ENCODE measurements around the gene OTUB2.

OTUB2 gene

DNA sequence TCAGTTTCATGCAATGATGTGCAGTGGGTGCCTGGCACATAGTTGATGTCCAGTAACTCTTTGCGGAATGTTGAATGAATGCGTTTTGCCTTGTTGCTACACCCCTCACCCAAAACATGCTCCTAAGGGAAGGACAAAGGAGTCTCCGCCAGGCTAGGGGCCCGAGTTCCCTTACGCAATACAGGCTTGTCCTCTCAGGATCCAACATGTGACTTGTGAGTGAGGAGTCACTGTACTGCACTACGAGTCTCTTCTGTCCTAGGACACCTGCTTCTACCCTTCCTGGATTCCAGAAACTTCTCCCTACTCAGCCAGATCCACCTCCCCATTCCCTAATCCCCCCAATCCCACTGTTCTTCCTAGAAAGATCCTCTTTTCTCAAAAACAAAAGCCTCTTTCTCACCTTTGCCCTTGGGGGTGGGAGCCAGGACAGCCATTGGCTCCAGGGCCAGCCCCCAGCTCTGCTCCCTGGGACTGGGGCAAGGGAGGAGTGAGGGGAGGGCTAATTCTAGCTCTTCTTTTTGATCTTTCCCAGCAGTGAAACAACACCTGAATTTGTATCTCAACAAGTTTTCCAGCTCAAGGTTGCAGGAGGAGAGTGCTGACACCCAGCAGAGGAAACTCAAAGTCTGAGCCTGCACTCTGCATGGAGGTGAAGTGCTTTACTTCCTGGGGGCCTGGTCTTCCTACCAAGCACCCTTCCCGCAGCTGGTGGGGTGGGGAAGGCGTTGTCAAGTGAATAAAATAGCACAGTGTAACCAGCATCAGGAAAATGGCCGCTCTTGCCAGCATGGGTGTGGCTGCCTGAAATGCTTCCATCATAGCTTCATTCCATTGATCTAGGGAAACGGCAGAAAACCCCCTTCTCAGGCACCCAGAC is 3.4 kb upstream of the OTUB2 start:
- no peak for DNase-seq

DNA sequence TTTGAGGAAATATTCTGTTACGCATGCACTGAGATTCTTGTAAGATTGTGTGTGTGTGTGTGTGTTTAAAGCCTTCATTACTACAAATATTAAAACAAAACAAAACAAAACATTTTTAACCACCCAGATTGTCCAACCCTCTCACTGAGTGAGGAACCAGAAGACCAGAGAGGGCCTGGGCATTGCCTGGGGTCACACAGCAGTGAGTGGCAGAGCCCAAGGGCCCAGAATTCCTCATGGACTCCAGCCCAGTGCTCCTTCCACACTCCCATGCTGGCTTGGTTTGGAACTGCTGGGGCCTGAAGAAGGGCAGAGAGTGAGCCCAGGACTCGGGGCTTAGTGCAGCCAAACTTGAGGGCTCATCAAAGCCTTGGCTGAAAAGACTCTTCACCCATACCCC is 1.6 kb upstream of the OTUB2 start:
- DNase-seq: no peak

DNA sequence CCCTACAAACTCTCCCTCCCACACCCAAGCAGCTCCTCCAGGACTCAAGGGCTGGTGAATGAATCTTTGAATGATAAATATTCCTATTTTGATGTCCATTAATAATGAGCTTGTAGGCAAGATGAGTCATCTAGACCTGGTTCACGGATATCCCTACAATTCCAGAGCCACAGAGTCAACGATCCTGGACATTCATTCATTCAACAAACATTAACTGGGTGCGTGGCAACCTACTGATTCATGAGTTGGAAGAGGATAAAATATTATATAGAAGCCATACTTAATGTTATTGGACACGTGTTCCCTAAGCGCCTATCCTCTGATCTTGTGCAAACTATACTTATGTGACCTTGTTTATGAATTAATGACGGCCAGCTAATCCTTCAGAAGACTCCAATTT is 420 bp upstream of the OTUB2 start:
- no peak for DNase-seq

DNA sequence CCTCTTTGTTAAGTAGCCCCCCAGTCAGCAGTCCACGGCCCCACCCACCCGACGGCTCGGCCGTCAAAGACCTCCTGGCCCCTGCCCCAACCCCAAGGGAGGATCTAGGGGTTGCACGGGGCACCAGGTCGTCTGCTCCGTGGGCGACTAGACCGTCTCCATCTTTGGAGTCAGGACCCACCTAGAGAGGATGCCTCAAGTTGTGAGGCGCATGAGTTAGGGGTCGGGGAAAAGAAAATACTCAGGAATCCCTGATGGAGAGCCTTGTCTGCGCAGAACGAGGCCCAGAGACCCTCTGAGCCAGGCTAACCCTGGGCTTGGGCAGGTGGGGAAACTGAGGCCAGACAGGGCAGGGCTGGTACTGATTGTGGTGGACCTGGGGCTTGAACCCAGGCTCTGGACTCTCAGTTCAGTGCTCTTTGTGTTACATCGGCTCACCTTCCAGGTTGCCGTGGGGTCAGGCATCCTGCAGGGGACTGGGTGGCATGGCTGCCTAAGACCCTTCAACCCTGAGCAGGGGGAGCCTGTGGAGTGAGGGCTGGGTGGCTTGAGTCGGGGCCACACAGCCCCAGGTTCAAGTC is 839 bp downstream of the OTUB2 start:
- no peak for DNase-seq

DNA sequence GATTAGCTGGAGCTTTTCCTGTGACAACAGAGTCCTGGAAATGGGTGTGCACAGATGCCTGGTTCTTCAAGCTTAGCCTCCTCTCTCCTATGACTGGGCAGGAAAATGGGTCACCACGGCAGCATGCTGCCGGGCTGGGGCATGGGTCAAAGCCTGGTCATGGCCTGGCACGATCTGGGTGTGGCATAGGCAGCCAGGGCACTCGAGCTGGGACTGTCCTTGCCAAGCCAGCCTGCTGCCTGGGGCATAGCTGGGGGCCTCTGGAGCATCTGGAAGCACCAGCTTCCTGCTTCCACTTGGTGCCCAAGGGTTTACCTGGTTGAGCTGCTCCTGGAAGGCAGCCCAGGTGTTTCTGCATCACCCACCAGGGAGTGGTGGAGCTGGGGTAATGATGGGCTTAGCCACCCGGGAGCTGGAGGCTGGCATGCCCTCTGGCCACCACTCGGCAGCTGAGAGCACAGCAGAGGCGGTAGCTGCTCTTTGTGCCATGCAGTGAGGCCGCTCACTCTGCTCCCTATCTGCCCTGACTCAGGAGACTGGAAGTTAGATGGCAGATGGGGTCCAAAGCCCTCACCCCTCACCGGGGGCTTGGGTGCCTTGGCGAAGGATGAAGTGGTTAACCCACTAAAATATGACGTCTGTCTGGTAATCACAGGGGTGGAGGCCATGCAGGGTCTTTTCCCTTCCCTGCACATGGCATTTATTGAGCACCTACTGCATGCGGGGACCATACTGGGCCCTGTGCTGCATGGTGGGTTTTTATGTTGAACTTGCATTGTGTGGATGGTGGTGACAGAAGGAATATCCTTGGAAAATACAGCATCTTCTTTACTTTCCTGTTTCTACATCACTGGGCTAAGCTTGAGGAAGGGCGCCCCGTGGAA is 1.7 kb downstream of the OTUB2 start:
- DNase-seq: no peak

DNA sequence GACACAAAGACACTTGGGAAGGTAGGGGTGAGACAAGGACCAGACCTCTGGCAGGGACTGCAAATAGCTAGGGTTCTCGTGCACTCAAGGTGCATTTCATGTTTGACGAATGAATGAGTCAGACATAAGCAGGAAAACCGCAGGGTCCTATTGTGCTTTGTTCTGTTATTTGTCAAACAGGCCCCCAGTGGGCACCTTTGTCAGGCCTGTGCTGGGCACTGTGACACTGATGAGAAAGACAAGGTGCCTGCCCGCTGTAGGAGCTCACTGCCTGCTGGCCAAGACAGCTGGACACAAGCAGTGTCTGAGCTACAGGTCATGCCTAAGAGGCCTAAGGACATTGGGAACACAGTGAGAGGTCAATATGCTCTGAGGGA is 2.3 kb downstream of the OTUB2 start:
- no peak for DNase-seq

DNA sequence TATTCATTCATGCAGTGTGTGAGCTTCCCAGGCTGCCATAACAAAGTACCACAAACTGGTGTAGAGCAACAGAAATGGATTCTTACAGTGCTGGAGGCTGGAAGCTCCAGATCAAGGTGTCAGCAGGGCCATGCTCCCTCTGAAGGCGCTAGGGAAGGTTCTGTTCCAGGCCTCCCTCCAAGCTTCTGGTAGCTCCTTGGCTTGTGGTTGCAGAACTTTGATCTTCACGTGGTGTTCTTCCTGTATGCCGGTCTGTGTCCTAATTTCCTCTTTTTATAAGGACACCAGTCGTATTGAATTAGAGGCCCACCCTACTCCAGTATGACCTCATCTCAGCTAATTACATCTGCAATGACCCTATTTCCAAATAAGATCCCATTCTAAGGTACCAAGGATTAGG is 3.1 kb downstream of the OTUB2 start:
- peak; percentile 5 for DNase-seq

DNA sequence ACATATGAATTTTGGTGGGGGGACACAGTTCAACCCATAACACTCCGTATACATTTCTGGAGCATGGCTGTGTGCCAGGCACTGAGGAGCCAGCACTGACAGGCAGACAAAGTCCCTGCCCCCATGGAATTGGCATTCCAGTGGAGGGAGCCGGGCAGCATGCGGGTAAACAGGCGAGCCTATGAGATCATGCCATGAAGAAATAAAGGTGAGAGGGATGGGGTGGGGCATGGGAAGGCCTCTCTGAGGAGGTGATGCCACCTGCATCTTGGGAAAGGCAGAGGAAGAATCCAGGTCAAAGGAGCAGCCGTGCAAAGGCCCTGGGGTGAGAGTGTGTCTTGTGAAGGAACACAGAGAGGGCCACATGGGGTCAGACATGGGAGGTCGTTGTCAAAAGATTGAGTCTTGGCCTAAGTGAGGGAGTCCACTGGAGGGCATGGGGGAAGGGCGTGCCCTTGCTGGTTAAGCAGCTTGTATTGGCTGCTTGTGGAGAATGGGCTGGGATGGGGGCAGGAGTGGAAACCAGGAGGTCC is 3.6 kb downstream of the OTUB2 start:
- DNase-seq: no peak

DNA sequence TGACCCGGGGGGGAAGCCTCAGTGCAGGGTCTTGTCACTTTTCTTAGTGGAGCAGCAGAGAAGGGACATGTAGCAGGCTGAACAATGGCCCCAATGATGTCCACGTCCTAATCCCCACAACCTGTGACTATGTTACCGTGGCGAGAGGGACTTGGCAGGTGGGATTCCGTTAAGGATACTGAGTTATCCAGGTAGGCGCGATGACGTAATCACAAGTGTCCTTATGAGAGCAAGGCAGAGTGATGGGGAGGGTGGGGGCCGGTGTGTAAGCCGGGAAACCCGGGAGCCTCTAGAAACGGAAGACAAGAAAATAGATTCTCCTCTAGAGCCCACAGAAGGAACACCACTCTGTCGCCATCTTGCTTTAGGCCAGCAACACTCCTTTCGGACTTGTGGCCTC is 4.4 kb downstream of the OTUB2 start:
- no peak for DNase-seq

DNA sequence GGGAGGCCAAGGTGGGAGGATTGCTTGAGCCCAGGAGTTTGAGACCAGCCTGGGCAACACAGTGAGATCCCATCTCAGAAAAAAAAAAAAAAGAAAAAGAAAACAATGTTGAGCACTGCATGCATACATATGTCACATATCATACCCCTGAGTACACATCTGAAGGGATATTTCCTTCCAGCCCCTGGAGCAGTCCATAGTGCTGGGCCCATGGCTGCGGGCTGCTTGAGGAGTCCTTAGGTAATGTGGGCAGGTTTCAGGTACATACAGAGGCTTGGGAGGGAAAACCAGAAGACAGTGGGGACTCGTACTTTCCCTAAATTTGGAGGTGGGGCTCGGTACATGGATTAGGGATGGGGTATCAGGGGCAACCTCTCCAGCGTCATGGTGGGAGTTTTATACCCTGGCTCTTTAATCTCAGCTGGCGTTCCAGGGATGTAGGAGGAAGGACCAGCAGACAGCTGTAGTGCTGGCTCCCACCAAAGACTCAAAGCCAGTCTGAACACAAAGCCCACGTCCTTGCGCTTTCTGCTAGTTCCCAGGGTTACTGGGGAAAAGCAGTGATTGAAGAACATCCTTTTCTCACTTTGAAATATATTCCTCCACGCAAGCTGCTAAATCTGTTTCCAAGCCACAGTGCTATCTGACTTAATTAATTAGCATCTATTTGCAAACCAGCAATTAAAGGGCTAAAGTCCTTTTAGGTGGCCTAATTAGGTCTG is 5.2 kb downstream of the OTUB2 start:
- no peak for DNase-seq

DNA sequence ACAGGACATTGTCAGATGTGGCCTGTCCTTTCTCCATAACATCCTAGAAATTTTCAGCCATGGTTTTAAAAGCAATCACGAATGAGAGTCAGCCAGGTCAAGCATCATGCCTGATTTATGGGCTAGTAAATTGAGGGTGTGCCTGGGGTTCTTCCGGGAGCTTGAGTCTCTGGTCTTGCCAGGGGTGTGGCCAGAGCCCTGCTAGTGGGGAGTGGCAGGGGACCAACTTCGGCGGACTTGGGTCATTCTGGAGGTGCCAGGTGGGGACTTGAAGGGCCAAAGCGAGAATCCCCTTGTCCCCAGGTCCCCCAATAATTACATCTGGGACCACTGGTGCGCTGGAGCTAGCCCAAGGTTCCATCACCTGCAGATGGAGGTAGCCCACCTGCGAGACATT is 5.7 kb downstream of the OTUB2 start:
- DNase-seq: no peak

DNA sequence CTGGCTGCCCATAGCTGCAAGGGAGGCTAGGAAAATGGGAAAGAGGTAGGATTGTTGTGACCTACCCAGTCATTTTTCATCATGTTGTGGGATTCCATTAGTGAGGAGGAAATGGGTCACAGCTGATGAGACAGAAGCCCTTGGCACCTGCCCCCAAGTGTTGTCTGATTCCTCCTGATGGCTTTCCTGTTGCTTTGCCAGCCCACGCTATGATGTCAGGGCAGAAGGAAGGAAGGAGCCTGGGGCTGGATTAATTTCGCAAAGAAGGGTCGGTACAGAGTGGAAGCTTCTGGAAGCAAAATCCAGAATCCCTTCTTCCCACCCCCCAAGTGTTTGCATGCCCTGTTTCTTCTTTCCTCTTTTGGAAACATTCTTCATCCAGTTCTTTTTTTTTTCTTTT is 8.7 kb downstream of the OTUB2 start:
- DNase-seq: no peak

DNA sequence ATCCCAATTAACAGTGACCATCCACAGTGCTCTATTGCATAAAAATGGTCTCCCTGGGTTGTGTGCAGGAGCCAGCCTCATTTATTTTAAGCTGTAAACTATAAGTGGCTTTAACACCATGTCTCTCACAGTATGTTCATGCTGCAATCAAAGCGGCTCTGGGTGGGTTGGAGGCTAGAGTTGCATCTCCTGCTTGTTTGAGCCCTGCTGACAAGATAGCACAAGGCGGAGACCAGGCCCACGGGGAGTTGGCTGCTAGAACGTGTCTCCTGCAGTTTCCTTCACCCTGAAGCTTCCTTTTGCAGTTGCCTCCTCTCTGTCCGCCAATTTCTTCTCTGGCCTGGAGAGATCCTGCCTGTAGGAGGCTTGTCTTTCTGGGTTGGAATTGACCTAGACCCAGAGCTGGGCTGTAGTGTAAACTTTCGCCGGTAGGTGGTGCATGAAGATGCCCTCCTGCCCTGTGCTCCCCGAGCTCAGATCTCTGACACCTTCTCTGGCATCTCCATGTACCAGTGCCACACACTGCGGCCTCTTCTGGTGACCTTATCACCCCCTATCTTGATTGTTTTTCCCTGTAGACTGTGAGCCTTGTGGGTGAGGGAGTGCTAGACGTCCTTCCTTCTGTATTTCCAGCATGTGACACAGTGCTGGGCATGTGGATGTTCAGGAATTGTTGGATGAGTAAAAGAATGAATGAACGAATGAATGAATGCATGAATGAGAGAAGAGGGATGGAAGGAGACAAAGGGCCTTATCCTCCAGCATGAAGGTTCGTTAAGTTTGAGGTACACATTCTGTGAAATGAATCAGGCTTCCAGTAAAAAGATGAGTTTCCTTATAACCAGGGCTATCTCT is 10.4 kb downstream of the OTUB2 start:
- DNase-seq: peak; percentile 77

DNA sequence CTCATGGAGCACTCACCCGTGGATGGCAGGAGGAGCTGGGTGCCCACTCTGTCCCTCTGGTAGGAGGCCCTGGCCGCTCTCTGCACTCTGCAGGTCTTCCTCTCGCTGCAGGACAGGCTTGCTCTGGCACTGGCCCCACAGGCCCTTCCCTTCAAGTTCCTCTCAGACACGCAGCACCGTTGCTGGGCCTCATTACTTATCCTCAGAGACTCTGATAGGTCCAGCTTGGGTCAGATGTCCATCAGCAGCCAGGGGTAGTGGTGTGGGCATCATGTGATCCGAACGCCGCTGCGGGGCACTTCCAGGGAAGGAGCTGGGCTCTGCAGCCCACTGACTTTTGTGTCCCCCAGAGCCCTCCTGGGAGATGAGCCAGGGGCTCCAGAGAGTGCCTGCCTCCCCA is 11.8 kb downstream of the OTUB2 start:
- no peak for DNase-seq

DNA sequence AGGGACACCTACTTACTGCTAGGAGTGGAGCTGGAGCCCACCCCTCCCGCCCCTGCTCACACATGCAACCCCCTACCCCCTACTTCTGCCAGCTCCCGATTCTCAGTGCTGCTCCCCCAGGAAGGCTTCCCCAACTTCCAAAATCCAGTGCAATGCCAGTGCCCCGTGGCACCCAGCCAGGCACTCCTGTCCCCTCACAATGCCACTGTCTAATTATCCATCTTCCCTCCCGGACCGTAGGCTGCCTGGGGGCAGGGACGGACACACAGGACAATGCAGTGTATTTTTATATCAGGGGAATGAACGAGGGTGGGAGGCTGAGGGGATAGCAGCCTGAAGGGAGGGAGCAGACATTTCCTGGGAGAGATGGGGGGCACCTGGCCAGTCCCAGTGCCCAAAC is 12.4 kb downstream of the OTUB2 start:
- no peak for DNase-seq

DNA sequence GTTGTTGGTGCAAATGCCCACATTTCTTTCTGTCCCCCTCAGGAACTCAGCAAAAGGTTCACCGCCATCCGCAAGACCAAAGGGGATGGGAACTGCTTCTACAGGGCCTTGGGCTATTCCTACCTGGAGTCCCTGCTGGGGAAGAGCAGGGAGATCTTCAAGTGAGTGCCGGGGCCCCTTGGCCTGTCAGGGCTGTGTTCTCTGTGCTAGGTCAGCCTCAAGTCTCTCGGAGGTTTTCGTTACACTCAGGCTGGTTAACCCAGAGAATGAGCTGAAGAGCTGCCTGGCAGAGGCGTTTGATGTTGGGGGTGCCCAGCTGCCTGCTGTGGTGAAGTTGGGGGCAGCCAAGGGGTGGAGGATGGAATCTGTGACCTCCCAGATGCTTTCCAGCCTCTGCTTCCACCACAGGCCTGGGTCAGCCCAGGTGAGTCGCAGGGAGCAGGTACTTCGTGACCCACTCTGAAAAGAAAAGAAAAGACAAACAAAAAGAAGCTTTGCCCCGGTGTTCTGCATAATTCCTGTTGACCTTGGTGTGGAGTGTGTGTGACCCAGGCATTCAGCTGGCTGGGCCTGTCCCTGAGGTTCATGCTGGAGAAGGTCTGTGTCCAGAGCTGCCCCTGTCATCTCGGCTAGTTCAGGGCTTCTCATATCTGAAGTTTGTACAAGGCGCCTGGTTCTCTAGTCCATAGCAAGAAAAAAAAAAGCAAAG is 12.9 kb downstream of the OTUB2 start:
- DNase-seq: no peak

DNA sequence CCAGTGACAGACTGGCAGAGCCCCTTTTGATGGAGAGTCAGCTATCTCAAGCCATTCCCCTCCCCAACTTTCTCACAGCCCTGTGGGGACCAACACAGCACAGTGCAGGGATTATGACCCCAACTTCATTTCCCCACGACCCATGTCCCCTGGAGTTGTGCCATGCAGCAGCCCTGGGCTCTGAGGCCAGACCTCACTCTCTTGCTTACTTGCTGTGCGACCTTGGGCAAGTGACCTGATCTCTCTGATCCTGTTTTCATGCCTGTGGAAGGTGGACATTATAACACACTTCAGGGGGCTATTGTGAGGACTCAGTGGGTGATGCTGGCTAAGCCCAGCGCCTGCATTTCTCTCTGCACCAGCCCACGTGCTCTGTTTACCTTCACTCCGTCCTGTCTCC is 14.1 kb downstream of the OTUB2 start:
- DNase-seq: no peak

DNA sequence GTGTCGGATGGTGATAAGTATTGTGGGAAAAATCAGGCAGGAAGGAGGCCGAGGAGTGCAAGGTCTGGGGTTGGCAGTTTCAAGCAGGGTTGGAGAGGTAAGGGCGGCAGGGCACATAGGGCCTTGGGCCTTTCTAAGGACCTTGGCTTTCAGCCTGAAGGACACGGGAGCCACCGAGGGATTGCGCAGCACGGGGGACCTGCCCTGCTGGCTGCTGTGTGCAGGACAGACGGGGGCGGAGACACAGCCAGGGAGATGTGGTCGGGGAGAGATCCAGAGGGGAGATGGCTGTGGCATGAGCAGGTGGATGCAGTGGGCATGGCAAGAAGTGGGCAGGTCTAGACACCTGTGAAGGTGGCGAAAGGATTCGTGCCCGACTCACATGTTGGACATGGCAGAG is 14.7 kb downstream of the OTUB2 start:
- DNase-seq: no peak

DNA sequence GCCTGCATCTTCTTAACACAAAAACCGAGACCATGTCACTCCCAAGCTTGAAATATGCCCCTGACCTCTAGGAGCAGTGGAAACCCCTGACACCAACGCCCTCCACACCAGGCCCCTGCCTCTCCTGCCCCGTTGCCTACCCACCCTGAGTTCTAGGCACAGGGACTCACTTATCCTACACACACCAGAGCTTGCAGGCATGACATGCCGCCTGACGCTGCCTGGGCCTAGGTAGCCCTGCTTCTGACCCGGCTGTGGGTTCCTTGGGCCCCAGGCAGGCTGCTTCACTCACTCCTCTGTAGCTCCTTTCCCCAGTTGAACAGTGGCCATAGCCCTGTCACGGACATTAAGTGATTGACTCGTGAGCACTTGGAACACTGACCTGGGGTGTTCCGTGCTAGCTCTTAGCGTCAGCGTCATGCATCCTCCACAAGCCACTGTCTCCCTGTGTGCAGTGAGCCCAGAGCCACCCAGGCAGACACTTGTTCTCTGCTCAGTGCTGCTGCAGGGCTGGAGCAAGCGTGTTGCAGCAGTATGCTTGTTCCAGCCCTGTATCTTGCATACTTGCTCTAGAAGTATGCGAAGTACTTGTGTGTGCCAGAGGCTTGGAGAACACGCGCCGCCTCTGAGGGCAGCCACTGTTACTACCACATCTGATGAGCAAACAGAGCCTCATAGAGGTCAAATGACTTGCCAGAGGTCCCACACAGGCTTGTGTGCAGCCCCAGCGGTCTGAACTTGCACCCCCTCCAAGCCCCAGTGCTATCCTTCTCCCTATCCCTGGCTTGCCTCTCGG is 15.6 kb downstream of the OTUB2 start:
- DNase-seq: no peak

DNA sequence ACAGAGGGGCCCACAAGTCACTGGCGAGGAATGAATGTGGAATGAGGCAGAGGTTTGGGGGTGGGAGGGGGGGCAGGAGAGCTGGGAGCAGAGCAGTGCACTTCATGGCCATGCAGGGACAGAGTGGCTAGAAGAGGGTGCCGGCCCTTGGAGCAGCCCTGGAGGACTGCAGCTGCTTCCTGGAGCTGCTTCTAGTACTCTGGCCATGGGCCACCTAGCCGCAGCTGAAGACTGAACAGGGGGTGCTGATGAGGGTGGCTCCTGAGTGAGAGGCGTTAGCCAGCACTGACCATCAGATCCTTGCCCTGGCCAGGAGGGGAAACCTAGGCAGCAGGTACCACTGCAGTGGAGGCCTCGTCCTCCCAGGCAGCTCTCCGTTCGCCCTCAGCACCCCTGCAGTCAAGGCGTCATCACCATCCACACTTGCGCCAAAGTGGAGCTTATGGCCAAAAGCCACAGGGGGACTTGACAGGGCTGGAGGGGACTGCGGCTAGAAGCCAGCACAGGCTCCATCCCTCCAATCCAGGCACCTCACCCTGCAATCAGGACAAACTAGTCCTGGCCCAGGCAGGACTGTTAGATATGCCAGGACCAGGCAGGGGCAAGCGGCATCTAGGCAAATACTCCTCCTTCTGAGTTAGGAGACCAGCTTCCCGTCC is 16.4 kb downstream of the OTUB2 start:
- DNase-seq: no peak

All from OCI-M1 (cell line).